Adrenal gland (tissue), 5 donors: Measurements from ENCODE around the gene LCN10.

ENCODE experiments used
- CTCF ChIP-seq, 6 experiments: fragments of 450-650 bp in 4 of 6; fragments of 200-600 bp in 2 of 6; sonication (generic) in 1 of 6; IDR thresholded peaks; 1 replicate in 5 of 6; 2 replicates in 1 of 6; pipeline versions ENCODE4 v1.5.1 to v1.8.0; 2016 to 2021; ENCODE audit warnings: antibody characterized with exemption in 6 of 6, mild to moderate bottlenecking in 2 of 6, moderate library complexity in 1 of 6
- POLR2A ChIP-seq, 2 donors: fragments of 450-650 bp; IDR thresholded peaks; one replicate each; pipeline ENCODE4 v1.6.1; 2017; ENCODE audit warnings: antibody characterized with exemption in 2 of 2, mild to moderate bottlenecking in 2 of 2, moderate library complexity in 1 of 2
- donor health status: DM: no; HTN: no; CAD: no.

GRCh38 chr9:136701668-136702053 is 41.1 kb downstream of the LCN10 start:
- TF ChIP-seq POLR2A (IDR thresholded peaks at IDR 0.05) = no peak
- TF ChIP-seq CTCF (IDR thresholded peaks at IDR 0.05) = no peak
